ENCODE data around the gene ANKRD28.

Gene ANKRD28

GRCh38 chr3:15660055-15660935, 137.5 kb downstream of the ANKRD28 start:
- TF ChIP-seq CTCF (conservative IDR thresholded peaks at IDR 0.05; ENCODE audit: low read depth, low read length), result no peak
- H3K4me3 ChIP-seq (ENCODE audit: low read depth, low read length), result no peak overlapping the region
- no peak for DNase-seq (ENCODE audit: low read depth)

- no peak for TF ChIP-seq CTCF (conservative IDR thresholded peaks at IDR 0.05; ENCODE audit: low read depth, low read length)
- peak; percentile 39 for DNase-seq (ENCODE audit: low read depth)
- H3K4me3 ChIP-seq (ENCODE audit: low read depth, low read length), result no peak overlapping the region
Observed at GRCh38 chr3:15659254-15659975, 138.4 kb downstream of the ANKRD28 start.

GRCh38 chr3:15657016-15657415, 140.8 kb downstream of the ANKRD28 start:
- no peak for DNase-seq (ENCODE audit: low read depth)
- TF ChIP-seq CTCF (conservative IDR thresholded peaks at IDR 0.05; ENCODE audit: low read depth, low read length), result no peak

GRCh38 chr3:15656342-15656741, 141.4 kb downstream of the ANKRD28 start:
- no peak for TF ChIP-seq CTCF (conservative IDR thresholded peaks at IDR 0.05; ENCODE audit: low read depth, low read length)
- H3K4me3 ChIP-seq (ENCODE audit: low read depth, low read length), result no peak overlapping the region
- DNase-seq (ENCODE audit: low read depth), result no peak

More at GRCh38 chr3:15657016-15657415, 140.8 kb downstream of the ANKRD28 start:
- no peak overlapping the region for H3K4me3 ChIP-seq (ENCODE audit: low read depth, low read length)

GRCh38 chr3:15654891-15655290, 142.9 kb downstream of the ANKRD28 start:
- DNase-seq (ENCODE audit: low read depth), result no peak
- no peak for TF ChIP-seq CTCF (conservative IDR thresholded peaks at IDR 0.05; ENCODE audit: low read depth, low read length)
- H3K4me3 ChIP-seq (ENCODE audit: low read depth, low read length), result no peak overlapping the region

- H3K4me3 ChIP-seq (ENCODE audit: low read depth, low read length), result no peak overlapping the region
- no peak for TF ChIP-seq CTCF (conservative IDR thresholded peaks at IDR 0.05; ENCODE audit: low read depth, low read length)
- DNase-seq (ENCODE audit: low read depth), result no peak
Observed at GRCh38 chr3:15654127-15654526, 143.7 kb downstream of the ANKRD28 start.
